Measurements from ENCODE around the gene SPATA18.

DNA sequence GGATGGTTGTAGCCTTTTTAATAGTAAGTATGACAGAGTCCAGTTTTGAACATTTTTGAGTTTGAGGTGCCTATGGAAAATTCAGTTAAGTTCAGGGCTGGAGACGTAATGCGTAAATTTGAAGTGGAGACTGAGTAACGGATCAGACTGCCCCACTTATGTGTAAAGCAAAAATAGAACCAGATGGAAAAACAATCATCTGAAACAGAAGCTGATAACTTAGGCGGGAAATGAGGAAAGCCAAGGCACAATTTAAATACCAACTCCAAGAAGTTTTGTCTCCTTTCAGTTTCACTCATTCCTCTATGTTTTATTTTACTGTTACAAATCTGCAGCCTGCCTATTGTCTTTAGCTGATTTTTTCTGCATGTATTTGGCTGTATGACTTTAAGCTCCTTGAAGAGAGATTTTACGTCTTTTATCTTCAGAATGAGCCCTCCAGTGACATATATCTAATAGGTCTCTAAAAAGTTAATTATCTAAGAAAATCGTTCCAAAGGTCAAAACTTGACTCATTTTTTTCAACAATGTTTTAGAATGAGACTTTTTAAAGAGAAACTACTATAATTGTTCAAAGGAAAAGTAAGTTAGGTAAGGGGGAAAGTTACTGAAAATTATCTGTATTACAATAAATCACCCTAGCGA, 14.1 kb upstream of the SPATA18 start:
- TF ChIP-seq, protein P1, sequence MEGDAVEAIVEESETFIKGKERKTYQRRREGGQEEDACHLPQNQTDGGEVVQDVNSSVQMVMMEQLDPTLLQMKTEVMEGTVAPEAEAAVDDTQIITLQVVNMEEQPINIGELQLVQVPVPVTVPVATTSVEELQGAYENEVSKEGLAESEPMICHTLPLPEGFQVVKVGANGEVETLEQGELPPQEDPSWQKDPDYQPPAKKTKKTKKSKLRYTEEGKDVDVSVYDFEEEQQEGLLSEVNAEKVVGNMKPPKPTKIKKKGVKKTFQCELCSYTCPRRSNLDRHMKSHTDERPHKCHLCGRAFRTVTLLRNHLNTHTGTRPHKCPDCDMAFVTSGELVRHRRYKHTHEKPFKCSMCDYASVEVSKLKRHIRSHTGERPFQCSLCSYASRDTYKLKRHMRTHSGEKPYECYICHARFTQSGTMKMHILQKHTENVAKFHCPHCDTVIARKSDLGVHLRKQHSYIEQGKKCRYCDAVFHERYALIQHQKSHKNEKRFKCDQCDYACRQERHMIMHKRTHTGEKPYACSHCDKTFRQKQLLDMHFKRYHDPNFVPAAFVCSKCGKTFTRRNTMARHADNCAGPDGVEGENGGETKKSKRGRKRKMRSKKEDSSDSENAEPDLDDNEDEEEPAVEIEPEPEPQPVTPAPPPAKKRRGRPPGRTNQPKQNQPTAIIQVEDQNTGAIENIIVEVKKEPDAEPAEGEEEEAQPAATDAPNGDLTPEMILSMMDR (IDR thresholded peaks at IDR 0.05 in 8 of 11, conservative IDR thresholded peaks at IDR 0.05 in 3 of 11): no peak
- TF ChIP-seq POLR2AphosphoS5 (IDR thresholded peaks at IDR 0.05): no peak
- no peak for TF ChIP-seq POLR2A (IDR thresholded peaks at IDR 0.05)

Measured in spleen (tissue), 7 donors.